HG03558 (cell line): Measurements from ENCODE around the gene SNU13.
"Not testable (repeated sequence)": the region's sequence is repeated elsewhere in the genome, so short reads cannot be mapped to it uniquely, and the experiment has no call there.

Experiments
- ATAC-seq: cut with Tn5 transposase; IDR thresholded peaks from one replicate; pipeline ENCODE4 v1.9.1; 2021; ENCODE audit warnings: moderate number of reproducible peaks; ENCODE audit not compliant: unreplicated experiment; ENCODE audit errors: extremely low read depth

SNU13 gene

DNA sequence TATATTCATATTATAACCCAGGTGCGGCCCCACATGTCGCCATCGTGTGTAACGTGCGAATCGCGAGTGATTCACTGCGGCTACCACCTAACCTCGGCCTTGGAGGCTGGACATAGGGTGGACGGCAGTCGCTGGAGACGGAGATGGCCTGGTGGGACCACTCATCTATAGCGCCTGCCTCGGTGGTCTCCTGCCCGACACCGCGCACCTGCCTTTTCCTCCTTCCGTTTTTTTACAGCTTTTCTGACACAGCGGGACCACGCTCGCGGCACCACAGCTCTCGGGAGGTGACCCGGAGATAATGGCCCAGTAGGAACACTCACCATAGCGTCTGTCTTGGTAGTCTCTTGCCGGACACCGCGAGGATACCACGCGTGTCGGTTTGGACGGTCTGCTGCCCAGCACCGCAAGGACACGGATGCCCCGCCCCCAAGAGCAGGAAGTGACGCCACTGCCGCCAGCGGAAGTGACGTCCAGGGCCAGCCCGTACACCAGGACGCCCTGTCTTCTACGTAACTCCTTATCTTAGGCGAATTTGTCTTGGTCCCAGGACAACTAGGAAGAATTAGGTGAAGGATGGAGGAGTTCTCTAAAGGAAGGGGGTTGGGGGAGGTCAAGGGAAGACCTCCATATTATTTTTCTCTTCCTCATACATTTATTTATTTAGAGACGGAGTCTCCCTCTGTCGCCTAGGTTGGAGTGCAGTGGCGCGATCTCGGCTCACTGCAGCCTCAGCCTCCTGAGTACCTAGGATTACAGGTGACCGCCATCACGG is 6.4 kb downstream of the SNU13 start:
- no peak for ATAC-seq

DNA sequence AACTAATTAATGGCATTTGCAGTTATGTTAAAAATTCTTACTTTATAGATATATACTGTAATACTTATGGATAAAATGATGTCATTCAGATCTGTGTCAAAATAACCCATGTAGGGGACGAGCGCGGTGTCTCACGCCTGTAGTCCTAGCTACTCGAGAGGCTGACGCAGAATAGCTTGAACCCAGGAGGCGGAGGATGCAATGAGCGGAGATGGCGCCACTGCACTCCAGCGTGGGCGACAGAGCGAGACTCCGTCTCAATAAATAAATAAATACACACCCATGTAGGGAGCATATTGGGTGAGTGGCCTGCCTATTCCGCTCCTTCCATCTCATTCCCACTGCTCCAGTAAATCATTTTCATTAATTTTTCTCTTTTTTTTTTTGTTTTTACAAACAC is 7.1 kb downstream of the SNU13 start:
- no peak for ATAC-seq

DNA sequence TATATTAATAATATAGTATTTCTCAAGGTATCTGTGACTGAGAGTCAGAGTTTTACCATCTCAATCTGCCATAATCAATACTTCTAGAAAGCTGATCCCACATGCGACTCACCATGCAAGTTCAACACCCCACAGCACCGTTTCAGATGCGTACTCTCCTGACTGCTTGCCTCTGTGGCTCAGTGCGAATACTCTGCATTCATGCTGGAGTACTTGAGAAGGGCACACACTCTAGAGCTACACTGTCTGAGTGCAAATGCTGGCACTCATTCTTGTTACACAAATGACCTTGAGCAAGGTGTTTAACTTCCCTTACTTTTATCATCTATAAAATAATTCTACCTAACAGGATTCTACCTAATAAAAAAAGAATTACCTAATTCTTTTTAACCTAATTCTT is 12.5 kb downstream of the SNU13 start:
- no peak for ATAC-seq

DNA sequence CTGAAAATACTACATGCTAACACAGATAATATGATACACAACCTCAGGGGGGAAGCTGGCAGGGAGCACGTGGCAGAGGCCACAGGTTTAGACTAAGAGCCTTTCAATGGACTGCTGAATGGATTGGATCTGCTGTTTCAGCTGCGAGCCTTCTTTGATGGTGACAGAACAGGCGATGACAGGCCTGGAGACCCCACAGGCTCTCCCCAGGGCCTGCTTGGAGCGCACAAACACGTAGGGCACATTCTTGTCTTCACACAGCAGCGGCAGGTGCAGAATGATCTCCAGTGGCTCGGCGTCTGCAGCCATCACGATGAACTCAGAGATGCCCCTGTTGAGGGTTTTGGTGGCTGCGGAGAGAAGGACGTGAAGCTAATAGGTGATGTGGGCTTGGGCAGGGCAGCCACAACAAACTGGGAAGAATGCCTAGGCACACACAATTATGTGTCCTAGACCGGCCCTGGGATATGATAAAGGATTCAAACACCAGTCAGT is 13.8 kb downstream of the SNU13 start:
- no peak for ATAC-seq

DNA sequence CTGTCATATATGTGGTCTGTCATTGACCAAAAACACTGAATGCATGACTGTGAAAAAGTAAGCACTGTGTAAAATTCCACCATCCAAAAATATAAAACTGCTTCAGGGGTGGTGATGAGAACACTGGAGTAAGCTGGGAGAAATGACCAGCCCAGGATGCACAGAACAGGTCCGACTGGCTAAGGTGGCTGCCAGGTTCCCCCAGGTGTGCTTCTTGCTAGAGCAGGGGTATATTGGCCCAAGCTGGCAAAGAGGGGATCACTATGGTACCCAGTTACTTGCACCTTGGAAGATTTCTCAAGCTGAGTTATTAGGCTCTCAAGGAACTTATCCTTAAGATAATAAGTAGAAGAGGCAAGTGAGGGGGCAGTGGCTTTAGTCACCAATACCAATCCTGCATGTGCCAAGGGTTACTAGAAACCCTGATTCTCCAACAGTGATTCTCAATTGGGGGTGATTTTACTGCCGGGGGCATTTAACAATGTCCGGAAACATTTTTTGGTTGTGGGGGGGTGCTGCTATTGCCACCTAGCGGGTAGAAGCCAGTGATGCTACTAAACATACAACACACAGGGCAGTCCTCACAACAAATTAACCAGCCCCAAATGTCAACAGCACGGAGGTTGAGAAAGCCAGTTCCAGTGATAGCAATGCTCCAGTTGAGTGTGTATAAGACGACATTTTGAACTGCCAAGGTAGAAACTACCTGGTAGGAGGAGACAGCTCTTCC is 15.7 kb downstream of the SNU13 start:
- no peak for ATAC-seq

DNA sequence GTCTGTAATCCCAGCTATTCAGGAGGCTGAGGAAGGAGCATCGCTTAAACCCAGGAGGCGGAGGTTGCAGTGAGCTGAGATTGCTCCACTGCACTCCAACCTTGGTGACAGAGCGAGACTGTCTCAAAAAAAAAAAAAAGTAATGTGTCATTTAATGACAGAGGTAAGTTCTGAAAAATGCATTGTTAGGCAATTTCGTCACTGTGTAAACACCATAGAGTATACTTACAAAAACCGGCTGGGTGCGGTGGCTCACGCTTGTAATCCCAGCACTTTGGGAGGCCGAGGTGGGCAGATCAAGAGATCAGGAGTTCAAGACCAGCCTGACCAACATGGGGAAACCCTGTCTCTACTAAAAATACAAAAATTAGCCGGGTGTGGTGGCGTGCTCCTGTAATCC is 16.6 kb downstream of the SNU13 start:
- ATAC-seq = not testable (repeated sequence)

DNA sequence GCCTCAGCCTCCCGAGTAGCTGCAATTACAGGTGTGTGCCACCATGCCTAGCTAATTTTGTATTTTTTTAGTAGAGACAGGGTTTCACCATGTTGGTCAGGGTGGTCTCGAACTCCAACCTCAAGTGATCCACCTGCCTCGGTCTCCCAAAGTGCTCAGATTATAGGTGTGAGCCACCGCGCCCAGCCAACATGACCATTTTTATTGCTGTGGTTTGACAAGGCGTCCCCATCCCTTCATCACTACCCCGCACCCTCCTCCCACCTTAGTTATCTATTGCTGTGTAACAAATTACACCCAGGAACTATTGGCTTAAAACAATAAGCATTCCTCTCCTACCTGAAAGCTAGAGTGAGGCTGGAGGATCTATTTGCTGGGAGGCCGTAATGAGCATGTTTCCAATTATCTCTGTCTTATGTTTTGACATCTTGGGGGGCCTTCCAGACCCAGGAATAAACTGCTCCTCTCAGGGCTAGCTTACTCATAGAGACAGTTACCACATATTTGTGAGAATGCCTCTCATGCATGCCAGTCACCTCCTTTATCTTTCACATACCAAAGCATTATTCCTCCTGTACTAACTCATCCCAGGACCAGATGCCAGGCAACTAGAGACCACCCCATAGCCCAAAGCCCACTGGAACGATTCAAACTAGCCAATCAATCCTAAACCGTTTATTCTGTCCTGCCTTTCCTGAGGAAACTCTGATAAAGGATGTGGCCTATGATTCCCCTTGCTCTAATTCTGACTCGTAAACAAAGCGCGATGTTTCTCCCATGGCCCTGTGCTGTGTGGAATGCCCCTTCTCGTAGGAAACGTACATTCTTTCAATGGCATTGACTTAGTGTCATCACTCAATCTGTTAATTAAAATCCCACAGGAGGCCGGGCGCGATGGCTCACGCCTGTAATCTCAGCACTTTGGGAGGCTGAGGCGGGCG is 19.4 kb downstream of the SNU13 start:
- ATAC-seq = no peak

DNA sequence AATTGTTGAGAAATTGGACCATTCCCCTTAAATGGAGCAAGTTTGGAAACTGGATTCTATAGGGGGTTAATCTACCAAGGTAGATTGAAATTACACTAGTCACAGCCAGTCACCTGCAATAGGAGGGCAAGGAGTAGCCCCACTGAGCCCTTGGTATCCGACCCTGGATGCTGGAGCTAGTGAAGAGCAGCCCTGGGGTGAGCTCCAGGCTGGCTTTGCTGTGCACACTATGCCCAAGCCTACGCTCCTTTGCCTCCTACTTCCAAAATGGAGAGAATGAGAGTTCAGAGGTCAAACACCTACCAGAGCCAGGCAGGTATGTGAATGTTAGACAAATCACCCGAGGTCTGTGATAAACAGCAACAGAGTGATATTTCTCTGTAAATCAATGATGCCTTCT is 23.7 kb downstream of the SNU13 start:
- no peak for ATAC-seq

DNA sequence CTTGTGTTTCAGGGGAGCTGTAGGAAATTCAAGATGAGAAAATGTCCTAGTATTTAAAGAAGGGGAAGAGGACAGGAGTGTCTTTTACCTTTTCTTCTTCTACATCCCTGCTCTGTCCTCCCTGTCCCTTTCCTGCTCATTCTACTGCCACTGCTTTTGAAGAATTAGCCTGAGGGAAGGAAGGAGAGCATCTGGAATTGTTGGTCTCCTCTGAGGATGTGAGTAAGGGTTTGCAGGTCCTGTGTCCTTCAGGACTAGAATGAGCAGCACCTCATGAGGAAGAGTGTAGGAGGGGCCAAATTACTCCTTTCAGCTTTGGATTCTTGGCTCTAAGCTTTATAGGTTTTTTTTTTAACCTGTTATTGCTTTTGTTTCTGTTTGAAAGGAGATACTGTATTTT is 24.2 kb downstream of the SNU13 start:
- ATAC-seq = no peak

DNA sequence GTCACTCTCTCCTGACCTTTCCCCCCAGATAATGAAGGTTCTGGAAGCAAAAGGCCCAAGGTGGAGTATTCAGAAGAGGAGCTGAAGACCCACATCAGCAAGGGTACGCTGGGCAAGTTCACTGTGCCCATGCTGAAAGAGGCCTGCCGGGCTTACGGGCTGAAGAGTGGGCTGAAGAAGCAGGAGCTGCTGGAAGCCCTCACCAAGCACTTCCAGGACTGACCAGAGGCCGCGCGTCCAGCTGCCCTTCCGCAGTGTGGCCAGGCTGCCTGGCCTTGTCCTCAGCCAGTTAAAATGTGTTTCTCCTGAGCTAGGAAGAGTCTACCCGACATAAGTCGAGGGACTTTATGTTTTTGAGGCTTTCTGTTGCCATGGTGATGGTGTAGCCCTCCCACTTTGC is 25.1 kb downstream of the SNU13 start:
- not testable (repeated sequence) for ATAC-seq

DNA sequence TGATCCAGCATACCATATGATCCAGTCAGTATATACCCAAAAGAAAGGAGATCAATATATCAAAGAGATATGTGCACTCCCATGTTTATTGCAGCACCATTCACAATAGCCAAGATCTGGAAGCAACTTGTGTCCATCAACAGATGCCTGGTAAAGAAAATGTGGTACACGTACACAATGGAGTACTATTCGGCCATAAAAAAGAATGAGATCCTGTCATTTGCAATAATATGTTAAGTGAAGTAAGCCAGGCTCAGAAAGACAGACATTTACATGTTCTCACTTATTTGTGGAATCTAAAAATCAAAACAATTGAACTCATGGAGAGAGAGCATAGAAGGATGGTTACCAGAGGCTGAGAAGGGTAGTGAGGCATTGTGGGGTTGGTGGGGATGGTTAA is 27.0 kb downstream of the SNU13 start:
- ATAC-seq = no peak

DNA sequence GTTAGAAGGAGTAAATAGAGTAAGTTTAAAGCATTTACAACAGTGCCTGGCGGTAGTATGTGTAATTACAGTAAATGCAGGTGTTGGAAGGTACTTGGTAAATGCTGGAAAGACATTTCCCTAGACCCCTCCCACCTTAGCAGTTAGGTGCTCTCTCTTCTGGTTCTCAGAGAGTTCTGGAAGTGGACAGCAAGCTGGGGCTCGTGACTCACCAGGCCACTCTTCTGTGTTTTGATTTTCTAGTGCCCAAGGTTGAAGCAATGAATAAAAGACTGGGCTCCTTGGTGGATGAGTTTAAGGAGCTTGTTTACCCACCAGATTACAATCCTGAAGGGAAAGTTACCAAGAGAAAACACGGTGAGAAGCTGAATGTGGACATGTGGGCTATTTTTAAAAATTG is 27.6 kb downstream of the SNU13 start:
- no peak for ATAC-seq

DNA sequence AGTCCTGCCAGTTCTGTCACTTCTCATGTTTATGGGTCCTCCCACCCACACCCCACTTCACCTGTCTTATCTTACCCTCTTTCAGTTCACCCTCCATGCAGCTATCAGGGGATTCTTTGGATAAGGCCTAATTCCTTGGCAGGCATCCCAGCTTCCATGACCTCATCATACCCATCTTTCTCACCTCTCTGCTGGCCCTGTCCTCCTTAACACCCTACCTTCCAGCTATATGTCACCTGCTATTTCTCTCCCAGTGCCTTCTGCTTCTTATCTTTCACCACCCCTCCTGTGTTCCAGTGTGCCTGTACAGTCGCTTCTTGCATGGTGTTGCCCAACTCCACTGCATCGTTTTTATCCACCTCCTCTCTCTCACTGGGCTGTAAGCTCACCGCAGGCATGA is 28.3 kb downstream of the SNU13 start:
- no peak for ATAC-seq

DNA sequence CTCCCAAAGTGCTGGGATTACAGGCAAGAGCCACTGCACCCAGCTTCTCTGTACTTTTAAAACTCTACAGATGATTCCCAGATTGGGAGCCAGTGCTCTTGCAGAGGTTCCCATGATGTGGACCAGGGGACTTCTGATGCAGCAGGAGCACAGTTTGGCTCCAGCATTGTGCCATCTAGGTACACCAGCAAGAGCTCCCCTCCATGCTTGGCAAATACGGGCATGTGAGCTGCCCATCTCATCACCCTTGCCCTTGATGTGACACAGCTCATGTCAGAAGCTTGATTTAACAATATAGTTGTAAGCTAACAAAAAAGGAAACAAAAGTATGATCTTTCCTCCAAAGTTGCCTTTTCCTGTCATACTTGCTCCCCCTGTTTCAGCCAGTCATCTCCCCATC is 28.7 kb downstream of the SNU13 start:
- ATAC-seq = no peak

DNA sequence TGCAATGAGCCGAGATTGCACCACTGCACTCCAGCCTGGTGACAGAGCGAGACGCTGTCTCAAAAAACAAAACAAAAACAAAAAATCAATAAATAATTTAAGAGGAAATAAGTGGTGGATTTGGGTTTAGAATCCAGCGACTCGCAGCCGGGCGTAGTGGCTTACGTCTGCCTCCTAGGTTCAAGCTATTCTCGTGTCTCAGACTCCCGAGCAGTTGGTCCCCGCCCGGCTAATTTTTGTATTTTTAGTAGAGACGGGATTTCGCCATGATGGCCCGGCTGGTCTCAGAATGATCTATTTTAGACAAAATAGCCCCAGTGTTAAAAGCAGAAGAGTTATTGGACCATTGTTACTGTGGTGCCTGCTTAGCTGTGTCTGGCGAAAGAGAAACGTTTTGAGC is 29.8 kb downstream of the SNU13 start:
- ATAC-seq = no peak

DNA sequence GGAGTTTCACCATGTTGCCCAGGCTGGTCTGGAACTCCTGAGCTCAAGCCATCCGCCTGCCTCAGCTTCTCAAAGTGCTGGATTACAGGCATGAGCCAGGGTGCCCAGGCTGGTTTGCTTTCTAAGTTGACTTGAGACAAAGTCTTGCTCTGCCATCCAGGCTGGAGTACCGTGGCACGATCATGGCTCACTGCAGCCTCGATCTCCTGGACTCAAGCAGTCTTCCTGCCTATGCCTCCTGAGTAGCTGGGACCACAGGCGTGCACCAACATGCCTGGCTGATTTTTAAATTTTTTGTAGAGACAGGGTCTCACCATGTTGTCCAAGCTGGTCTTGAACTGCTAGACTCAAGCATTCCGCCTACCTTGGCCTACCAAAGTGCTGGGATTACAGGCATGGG is 31.0 kb downstream of the SNU13 start:
- no peak for ATAC-seq

DNA sequence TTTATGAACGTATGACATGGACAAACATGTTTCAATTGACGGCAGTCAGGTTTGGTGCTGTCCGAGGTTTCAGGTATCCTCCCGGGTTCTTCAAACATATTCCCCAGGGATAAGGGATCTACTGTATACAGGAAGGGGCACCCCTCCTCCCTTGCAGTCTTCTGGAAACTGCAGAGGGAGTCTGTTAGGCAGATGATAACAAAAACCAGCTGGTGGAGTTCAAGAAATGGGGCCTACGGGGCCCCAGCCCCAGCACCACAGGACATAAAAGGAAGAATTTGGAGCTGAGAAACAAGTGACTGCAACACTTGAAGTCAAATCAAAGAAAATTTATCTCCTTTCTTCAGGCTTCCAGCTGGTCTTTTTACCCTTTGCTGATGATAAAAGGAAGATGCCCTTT is 32.1 kb downstream of the SNU13 start:
- ATAC-seq = no peak

DNA sequence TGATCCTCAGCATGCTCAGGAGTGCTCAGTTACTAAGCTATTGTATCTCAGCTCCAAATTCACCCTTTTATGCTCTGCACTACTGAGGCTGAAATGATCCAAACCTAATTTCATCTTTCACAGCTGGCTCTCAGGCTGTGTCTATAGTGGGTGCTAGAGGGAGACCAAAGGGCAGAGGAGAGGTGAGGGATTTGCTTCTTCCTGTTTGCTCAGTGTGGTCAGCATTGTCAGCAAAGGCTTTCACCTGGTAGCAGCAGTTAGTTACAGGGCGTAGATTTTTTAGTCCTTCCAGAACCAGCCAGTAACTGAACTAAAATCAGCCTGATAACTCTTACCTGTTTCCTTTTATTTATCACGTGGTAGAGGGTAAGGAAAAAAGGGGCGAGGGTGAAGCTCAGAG is 34.3 kb downstream of the SNU13 start:
- ATAC-seq = no peak

DNA sequence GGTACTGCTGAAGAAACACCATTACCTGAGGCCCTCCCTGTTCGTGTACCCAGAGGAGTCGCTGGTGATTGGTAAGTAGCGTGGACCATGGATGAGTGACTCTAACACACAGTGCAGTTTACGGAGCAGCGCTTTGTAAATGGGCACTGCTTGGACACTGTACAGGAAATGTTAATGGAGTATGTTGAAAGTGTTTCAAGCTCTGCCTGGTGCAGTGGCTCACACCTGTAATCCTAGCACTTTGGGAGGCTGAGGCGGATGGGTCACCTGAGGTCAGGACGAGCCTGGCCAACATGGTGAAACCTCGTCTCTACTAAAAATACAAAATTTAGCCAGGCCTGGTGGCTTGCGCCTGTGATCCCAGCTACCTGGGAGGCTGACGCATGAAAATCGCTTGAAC is 37.8 kb downstream of the SNU13 start:
- ATAC-seq = no peak

DNA sequence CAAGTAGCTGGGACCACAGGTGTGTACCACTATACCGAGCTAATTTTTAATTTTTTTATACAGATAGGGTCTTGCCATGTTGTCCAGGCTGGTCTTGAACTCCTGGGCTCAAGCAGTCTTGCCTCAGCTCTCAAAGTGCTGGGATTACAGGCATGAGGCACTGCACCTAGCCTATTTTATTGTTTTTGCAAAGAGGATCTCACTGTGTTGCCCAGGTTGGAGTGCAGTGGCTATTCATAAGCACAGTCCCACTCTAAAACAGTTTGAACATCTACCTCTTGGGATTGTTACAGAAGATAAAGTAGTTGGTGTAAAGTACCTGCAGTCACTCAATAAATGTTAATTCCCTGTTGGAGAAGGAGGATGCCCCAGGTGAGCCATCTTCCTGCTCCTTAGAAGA is 38.4 kb downstream of the SNU13 start:
- no peak for ATAC-seq

DNA sequence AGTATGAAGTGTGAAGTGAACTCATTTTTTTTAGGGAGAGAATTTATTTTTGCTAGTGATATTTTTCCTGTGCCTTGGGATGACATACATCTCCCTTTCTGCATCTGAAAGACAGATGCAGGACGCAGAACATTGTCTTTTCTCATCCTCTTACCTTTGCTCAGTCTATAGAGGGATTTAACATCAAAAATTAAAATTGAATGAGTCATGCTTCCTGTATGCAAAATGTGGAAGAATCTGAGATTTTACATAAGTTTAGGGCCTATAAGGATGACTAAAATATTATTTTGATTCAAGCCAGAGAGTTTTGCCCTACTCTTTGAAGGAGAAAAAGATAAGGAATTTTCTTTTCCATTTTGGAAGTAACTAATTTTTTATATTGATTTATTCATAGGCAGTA is 40.2 kb downstream of the SNU13 start:
- ATAC-seq = no peak
